ENCODE results near the gene KDM5C. TPM values are rescaled to one million over a fixed set of nuclear protein-coding genes. Genes with fewer than 3 reads are reported as not detected.

The KDM5C gene
- total RNA-seq, 1 experiment from 2014 or later = 112 TPM

DNA sequence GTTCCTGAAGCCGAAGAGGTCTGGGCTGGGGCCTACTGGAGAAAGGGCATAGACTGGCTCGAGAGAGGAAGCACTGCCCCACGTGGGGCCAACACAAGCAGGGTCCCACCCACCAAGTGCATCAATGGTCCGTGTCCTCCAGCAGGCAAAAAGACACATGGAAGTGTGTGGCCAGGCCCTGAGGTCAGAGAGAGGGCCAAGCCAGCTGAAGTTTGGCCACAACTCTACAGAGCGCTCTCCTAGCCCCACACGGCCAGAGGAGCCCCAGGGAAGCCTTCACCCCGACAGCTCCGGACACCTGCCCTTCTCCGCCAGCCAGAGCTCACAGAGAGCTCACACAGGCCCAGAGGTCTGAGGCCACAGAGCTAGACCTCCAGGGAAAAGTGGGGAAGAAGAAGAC lies 8.5 kb upstream of the KDM5C start (continued):
- TF ChIP-seq, protein P1, sequence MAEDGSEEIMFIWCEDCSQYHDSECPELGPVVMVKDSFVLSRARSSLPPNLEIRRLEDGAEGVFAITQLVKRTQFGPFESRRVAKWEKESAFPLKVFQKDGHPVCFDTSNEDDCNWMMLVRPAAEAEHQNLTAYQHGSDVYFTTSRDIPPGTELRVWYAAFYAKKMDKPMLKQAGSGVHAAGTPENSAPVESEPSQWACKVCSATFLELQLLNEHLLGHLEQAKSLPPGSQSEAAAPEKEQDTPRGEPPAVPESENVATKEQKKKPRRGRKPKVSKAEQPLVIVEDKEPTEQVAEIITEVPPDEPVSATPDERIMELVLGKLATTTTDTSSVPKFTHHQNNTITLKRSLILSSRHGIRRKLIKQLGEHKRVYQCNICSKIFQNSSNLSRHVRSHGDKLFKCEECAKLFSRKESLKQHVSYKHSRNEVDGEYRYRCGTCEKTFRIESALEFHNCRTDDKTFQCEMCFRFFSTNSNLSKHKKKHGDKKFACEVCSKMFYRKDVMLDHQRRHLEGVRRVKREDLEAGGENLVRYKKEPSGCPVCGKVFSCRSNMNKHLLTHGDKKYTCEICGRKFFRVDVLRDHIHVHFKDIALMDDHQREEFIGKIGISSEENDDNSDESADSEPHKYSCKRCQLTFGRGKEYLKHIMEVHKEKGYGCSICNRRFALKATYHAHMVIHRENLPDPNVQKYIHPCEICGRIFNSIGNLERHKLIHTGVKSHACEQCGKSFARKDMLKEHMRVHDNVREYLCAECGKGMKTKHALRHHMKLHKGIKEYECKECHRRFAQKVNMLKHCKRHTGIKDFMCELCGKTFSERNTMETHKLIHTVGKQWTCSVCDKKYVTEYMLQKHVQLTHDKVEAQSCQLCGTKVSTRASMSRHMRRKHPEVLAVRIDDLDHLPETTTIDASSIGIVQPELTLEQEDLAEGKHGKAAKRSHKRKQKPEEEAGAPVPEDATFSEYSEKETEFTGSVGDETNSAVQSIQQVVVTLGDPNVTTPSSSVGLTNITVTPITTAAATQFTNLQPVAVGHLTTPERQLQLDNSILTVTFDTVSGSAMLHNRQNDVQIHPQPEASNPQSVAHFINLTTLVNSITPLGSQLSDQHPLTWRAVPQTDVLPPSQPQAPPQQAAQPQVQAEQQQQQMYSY (CRISPR knock-in tag; IDR thresholded peaks at IDR 0.05) = no peak
- TF ChIP-seq, protein P2, sequence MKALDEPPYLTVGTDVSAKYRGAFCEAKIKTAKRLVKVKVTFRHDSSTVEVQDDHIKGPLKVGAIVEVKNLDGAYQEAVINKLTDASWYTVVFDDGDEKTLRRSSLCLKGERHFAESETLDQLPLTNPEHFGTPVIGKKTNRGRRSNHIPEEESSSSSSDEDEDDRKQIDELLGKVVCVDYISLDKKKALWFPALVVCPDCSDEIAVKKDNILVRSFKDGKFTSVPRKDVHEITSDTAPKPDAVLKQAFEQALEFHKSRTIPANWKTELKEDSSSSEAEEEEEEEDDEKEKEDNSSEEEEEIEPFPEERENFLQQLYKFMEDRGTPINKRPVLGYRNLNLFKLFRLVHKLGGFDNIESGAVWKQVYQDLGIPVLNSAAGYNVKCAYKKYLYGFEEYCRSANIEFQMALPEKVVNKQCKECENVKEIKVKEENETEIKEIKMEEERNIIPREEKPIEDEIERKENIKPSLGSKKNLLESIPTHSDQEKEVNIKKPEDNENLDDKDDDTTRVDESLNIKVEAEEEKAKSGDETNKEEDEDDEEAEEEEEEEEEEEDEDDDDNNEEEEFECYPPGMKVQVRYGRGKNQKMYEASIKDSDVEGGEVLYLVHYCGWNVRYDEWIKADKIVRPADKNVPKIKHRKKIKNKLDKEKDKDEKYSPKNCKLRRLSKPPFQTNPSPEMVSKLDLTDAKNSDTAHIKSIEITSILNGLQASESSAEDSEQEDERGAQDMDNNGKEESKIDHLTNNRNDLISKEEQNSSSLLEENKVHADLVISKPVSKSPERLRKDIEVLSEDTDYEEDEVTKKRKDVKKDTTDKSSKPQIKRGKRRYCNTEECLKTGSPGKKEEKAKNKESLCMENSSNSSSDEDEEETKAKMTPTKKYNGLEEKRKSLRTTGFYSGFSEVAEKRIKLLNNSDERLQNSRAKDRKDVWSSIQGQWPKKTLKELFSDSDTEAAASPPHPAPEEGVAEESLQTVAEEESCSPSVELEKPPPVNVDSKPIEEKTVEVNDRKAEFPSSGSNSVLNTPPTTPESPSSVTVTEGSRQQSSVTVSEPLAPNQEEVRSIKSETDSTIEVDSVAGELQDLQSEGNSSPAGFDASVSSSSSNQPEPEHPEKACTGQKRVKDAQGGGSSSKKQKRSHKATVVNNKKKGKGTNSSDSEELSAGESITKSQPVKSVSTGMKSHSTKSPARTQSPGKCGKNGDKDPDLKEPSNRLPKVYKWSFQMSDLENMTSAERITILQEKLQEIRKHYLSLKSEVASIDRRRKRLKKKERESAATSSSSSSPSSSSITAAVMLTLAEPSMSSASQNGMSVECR (CRISPR knock-in tag; IDR thresholded peaks at IDR 0.05; ENCODE audit: borderline replicate concordance) = no peak
- TF ChIP-seq, protein P3, sequence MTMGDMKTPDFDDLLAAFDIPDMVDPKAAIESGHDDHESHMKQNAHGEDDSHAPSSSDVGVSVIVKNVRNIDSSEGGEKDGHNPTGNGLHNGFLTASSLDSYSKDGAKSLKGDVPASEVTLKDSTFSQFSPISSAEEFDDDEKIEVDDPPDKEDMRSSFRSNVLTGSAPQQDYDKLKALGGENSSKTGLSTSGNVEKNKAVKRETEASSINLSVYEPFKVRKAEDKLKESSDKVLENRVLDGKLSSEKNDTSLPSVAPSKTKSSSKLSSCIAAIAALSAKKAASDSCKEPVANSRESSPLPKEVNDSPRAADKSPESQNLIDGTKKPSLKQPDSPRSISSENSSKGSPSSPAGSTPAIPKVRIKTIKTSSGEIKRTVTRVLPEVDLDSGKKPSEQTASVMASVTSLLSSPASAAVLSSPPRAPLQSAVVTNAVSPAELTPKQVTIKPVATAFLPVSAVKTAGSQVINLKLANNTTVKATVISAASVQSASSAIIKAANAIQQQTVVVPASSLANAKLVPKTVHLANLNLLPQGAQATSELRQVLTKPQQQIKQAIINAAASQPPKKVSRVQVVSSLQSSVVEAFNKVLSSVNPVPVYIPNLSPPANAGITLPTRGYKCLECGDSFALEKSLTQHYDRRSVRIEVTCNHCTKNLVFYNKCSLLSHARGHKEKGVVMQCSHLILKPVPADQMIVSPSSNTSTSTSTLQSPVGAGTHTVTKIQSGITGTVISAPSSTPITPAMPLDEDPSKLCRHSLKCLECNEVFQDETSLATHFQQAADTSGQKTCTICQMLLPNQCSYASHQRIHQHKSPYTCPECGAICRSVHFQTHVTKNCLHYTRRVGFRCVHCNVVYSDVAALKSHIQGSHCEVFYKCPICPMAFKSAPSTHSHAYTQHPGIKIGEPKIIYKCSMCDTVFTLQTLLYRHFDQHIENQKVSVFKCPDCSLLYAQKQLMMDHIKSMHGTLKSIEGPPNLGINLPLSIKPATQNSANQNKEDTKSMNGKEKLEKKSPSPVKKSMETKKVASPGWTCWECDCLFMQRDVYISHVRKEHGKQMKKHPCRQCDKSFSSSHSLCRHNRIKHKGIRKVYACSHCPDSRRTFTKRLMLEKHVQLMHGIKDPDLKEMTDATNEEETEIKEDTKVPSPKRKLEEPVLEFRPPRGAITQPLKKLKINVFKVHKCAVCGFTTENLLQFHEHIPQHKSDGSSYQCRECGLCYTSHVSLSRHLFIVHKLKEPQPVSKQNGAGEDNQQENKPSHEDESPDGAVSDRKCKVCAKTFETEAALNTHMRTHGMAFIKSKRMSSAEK (CRISPR knock-in tag; IDR thresholded peaks at IDR 0.05; ENCODE audit: borderline replicate concordance) = no peak
- TF ChIP-seq GTF2I (CRISPR knock-in tag; conservative IDR thresholded peaks at IDR 0.05) = no peak
- no peak for TF ChIP-seq HMGA2 (CRISPR knock-in tag; IDR thresholded peaks at IDR 0.05)
- no peak for TF ChIP-seq TP53 (CRISPR knock-in tag; IDR thresholded peaks at IDR 0.05)
- TF ChIP-seq, protein P4, sequence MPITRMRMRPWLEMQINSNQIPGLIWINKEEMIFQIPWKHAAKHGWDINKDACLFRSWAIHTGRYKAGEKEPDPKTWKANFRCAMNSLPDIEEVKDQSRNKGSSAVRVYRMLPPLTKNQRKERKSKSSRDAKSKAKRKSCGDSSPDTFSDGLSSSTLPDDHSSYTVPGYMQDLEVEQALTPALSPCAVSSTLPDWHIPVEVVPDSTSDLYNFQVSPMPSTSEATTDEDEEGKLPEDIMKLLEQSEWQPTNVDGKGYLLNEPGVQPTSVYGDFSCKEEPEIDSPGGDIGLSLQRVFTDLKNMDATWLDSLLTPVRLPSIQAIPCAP (CRISPR knock-in tag; IDR thresholded peaks at IDR 0.05) = no peak
- TF ChIP-seq, protein P5, sequence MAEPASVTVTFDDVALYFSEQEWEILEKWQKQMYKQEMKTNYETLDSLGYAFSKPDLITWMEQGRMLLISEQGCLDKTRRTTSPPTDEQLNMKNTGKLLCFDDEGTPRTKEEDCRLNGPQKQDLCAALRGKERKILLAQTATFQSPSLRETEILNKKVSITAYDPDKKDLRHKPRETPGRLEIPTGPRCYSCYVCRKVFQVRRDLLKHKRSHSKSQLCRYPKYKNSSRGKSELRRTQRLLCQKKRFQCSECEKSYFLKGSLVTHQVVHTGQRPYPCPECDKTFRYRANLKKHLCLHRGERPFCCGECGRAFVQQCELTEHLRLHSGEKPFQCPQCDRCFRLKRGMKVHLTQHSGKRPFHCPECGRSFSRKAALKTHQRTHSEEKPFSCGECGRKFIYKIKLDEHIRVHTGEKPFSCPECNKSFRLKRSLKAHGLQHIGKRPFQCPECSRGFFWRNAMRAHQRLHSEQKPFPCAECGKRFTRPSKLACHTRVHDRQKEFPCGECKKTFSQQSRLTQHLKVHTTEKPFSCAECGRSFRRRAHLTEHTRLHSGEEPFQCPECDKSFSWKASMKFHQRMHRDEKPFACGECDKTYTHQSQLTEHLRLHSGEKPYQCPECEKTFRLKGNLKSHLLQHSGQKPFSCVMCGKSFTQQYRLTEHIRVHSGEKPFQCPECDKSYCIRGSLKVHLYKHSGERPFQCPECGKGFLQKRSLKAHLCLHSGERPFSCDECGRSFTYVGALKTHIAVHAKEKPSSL (CRISPR knock-in tag; conservative IDR thresholded peaks at IDR 0.05) = no peak
- TF ChIP-seq JAZF1 (CRISPR knock-in tag; IDR thresholded peaks at IDR 0.05) = no peak
- TF ChIP-seq ZBTB21 (CRISPR knock-in tag; IDR thresholded peaks at IDR 0.05; ENCODE audit: borderline replicate concordance) = no peak

DNA sequence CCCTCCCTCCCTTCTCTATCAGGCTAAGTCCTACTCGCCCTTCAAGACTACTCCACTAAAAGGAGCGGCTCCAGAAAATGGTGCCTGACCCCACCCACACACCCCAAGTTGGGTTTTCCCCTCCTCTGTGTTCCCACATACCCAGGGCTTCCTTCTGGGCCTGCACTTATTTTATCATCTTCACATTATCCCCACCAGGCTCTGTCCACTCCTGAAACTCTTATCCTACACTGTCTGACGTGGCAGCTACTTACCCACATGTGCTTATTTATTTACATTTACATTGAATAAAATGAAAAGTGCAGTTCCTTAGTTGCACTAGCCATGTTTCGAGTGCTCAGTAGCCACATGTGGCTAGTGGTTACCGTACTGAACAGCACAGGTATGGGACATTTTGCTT lies 5.1 kb upstream of the KDM5C start:
- CTCF ChIA-PET = interaction anchor here (1.0 to 1.2 kb wide), 2 partner anchors 9 to 83 kb away, joined by 3 to 4 read pairs; no protein-coding TSS in a partner anchor
- POLR2A ChIA-PET = no interaction called here
- Mint-ChIP-seq H3K27me3 (ENCODE audit: low read depth) (no peaks in the 10 kb centered on the region), H3K4me3 (no peak overlapping the region), H3K36me3 (no peaks in the 10 kb centered on the region), H3K4me1 (no peaks in the 10 kb centered on the region), H3K27ac (no peak overlapping the region), H3K9me3 (no peaks in the 10 kb centered on the region)
- ATAC-seq (no peak), DNase-seq (ENCODE audit: low spot score) (no peak)
- TF ChIP-seq ATF1 (CRISPR knock-in tag; IDR thresholded peaks at IDR 0.05) (no peak), NR3C1 (CRISPR knock-in tag; conservative IDR thresholded peaks at IDR 0.05; ENCODE audit: low read depth) (no peak), RELA (CRISPR knock-in tag; IDR thresholded peaks at IDR 0.05; ENCODE audit: borderline replicate concordance) (no peak), ZNF317 (CRISPR knock-in tag; IDR thresholded peaks at IDR 0.05; ENCODE audit: borderline replicate concordance, low read depth) (no peak), NFATC4 (CRISPR knock-in tag; IDR thresholded peaks at IDR 0.05) (no peak), ZNF232 (CRISPR knock-in tag; IDR thresholded peaks at IDR 0.05) (no peak), KAT7 (CRISPR knock-in tag; IDR thresholded peaks at IDR 0.05; ENCODE audit: borderline replicate concordance) (no peak), PRRX2 (CRISPR knock-in tag; IDR thresholded peaks at IDR 0.05) (no peak), ETV6 (CRISPR knock-in tag; IDR thresholded peaks at IDR 0.05) (no peak), ZNF396 (CRISPR knock-in tag; IDR thresholded peaks at IDR 0.05; ENCODE audit: borderline replicate concordance) (no peak), TCF7 (CRISPR knock-in tag; IDR thresholded peaks at IDR 0.05; ENCODE audit: low read depth) (no peak), IRF2 (CRISPR knock-in tag; IDR thresholded peaks at IDR 0.05; ENCODE audit: borderline replicate concordance, low read depth) (no peak)

Data from WTC11 (cell line).